ENCODE data around the gene PLEKHG4B.
"Not testable (repeated sequence)": the region's sequence is repeated elsewhere in the genome, so short reads cannot be mapped to it uniquely, and the experiment has no call there.

The PLEKHG4B gene

DNA sequence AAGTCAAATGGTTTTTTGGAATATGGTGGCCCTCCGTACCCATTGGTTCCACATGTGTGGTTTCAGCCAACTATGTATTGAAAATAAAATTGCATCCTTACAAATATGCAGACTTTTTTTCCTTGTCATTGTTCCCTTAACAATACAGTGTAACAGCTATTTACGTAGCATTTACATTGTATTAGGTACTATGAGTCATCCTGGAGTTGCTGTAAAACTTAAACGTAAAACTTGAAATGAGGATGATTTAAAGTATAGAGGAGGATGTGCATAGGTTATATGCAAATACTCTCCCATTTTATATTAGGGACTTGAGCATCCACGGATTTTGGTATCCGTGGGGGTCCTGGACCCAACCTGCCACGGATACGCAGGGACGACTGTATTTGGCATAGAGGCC, 142.5 kb downstream of the PLEKHG4B start:
- DNase-seq = no peak

DNA sequence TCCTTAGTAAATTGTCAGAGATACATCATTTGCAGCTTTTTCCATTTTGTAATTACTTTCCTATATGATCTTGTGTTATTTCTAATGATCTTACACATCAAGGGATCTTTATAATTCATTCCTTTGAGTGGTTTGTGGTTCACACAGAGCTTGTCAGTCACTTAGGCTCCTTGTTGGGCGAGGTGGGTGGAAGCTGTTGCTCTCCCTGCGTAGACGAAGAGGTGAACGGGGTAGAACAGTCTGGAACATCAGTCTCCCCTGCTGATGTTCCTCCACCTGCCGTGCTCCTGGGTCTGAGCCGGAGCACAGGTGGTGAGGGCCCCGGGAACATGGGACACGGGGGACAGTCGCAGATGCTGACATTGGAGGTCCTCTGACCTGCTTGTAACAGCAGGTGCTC, 143.6 kb downstream of the PLEKHG4B start:
- DNase-seq = not testable (repeated sequence)

GRCh38 chr5:237931-238330, 146.0 kb downstream of the PLEKHG4B start:
- not testable (repeated sequence) for DNase-seq

All from CD4-positive, alpha-beta T cell treated with Interleukin-21 for 1 hour (primary cell).